Stimulated activated memory B cell treated with anti-CD40 and anti-IgM and Interleukin-4, amounts not matched to agents 10 μg/mL and 1 μg/mL and 100 μg/mL, for 72 hours (primary cell): ENCODE results near the gene NF1.
"Not testable (repeated sequence)": the region's sequence is repeated elsewhere in the genome, so short reads cannot be mapped to it uniquely, and the experiment has no call there.

Experiments
- ATAC-seq: fragments of 150-1000 bp; cut with Tn5 transposase; 2 replicates; pipeline ENCODE4 v1.10.0; 2021
- H3K27ac Mint-ChIP-seq: one replicate; pipeline ENCODE4 v1.8.0; 2022; ENCODE audit warnings: mild to moderate bottlenecking, mixed read lengths
- H3K27me3 Mint-ChIP-seq: one replicate; pipeline ENCODE4 v1.8.0; 2022; ENCODE audit warnings: mixed read lengths
- H3K36me3 Mint-ChIP-seq: one replicate; pipeline ENCODE4 v1.8.0; 2022; ENCODE audit warnings: mixed read lengths
- H3K4me1 Mint-ChIP-seq: one replicate; pipeline ENCODE4 v1.8.0; 2022; ENCODE audit warnings: mixed read lengths
- H3K4me3 Mint-ChIP-seq: one replicate; pipeline ENCODE4 v1.8.0; 2022; ENCODE audit warnings: mild to moderate bottlenecking, moderate library complexity, mixed read lengths
- H3K9me3 Mint-ChIP-seq: one replicate; pipeline ENCODE4 v1.8.0; 2022; ENCODE audit warnings: mixed read lengths

Gene NF1

DNA sequence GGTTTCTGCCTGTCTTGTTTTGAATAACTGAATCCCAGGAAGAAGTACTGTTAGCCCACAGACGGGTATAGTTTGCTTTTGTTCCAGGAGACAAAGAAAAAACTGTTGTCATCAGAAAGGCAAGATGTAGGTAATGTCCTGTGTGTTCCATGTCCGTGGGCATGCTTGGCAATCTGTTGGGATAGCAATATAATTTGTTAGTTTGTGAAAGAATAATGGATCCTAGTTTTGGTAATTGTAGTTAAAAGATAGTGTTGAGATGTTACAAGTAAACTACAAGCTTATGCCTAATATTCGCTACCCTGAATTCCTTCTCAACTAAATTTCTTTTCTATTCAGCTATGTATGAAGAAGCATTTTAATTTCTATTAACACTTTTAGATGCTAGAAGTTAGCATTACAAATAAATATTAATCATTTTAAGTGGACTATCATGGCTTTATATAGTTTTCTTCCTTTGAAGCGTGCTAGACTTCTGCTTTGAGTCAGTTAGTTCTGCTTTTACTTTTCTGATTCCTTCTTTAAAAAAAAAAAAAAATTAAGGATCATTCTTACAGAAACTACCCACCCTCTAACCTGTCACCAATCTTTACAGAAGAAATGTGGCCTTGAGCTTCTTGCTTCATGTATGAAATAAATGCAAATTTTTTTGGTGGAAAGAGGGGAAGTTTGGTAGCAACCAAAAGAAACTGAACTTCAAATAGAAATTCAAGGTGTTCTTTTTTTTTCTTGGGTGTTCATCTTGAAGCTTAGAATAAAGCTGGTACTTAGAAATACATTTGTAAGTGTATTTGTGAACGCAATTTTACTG lies 224.3 kb downstream of the NF1 start:
- H3K4me3 Mint-ChIP-seq, result peak overlapping the region; percentile 82
- peak; percentile 82 for ATAC-seq
- peaks cover 13% of the 10 kb centered on the region for H3K36me3 Mint-ChIP-seq
- H3K4me1 Mint-ChIP-seq, result peaks cover 31% of the 10 kb centered on the region
- H3K27me3 Mint-ChIP-seq, result no peaks in the 10 kb centered on the region
- no peaks in the 10 kb centered on the region for H3K9me3 Mint-ChIP-seq
- peak overlapping the region; percentile 87 for H3K27ac Mint-ChIP-seq

DNA sequence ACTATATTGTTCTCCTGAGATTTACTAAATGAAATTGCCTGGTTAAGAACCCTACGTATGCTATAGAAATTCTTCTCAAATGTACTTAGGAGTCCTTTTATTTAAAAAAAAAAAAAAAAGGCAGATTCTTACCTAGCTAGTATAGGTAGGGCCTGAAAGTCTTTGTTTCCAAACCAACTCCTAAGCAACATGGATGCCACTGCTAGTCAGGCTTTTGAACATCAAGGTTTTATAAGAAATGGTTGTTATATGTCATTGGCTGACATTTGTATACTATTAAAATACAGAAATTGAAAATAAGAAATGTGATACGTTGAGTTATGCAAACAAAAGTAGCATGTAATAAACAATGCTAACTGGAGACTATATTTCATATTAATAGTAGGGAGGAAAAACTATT lies 225.5 kb downstream of the NF1 start:
- Mint-ChIP-seq H3K9me3 (no peaks in the 10 kb centered on the region), H3K4me1 (peaks cover 24% of the 10 kb centered on the region), H3K27ac (peak overlapping the region; percentile 87), H3K4me3 (peak overlapping the region; percentile 82), H3K36me3 (peaks cover 13% of the 10 kb centered on the region), H3K27me3 (no peaks in the 10 kb centered on the region)
- ATAC-seq, result no peak

DNA sequence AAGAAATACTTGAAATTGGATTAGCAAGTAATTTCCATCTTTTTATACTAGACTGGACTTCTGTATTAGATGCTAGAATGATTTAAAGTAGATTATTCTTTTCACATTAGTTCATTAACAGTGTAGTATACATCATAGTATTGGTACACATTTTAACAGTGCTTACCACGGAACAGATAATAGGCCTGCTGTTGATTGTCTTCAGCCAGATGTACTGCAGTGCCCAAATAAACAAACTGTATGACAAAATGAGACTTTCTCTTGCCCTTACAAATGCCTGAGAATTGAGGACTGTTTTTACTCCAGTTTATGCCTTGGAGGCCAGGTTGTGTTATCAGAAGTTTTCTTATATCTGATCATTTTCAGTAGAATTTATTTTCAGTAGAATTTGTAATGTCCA lies 226.0 kb downstream of the NF1 start:
- Mint-ChIP-seq H3K36me3 (peaks cover 13% of the 10 kb centered on the region), H3K4me1 (peaks cover 24% of the 10 kb centered on the region)
- no peak for ATAC-seq

DNA sequence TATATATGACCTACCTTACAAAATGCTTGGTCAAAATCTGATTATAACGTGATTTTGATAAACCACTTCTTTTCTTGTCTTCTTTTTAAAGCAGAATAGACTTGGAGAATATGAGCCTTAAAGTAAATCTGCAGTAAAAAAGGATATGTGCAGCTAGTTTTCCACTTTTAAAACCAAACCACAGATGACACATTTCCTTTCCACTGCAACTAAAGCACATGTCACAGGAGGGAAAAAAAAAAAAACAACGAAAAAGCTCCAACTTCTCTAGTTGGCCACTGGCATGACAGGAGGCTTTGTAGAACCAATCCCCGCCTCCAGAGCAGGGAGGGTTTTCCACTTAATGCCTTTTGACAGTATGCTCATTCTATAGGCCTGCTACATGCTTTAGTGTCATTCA lies 226.7 kb downstream of the NF1 start, which contains the start of gene EVI2A:
Gene EVI2A (minus strand): TSS at position 142 of the 400 bp plus-strand sequence. CDS start 2,609 bp downstream, outside the sequence.
- peak within 1 kb of the TSS; percentile 82 for H3K4me3 Mint-ChIP-seq
- H3K36me3 Mint-ChIP-seq, result peaks cover 17% of the 10 kb centered on the region
- H3K27ac Mint-ChIP-seq, result peak within 1 kb of the TSS; percentile 87
- H3K4me1 Mint-ChIP-seq, result peaks cover 24% of the 10 kb centered on the region
- H3K9me3 Mint-ChIP-seq, result no peaks in the 10 kb centered on the region
- ATAC-seq, result peak; percentile 86
- no peaks in the 10 kb centered on the region for H3K27me3 Mint-ChIP-seq

More for the DNA sequence above, 226.0 kb downstream of the NF1 start:
- Mint-ChIP-seq H3K9me3 (no peaks in the 10 kb centered on the region), H3K27ac (peak overlapping the region; percentile 87), H3K27me3 (no peaks in the 10 kb centered on the region), H3K4me3 (peak overlapping the region; percentile 82)

DNA sequence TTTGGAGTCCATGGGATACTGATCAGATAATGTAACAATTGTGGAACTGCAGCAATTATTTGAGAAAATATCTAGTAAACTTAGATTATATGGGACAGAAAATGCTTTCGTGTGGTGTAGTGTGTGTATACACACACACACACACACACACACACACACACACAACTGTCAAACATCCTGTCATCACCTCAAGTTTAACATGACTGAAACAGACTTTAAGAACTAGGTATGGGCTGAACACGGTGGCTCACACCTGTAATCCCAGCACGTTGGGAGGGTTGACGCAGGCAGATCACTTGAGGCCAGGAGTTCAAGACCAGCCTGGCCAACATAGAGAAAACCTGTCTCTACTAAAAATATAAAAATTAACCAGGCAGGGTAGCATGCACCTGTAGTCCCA lies 227.2 kb downstream of the NF1 start:
- H3K36me3 Mint-ChIP-seq, result peaks cover 21% of the 10 kb centered on the region
- no peaks in the 10 kb centered on the region for H3K9me3 Mint-ChIP-seq
- no peaks in the 10 kb centered on the region for H3K27me3 Mint-ChIP-seq
- peak overlapping the region; percentile 87 for H3K27ac Mint-ChIP-seq
- peaks cover 24% of the 10 kb centered on the region for H3K4me1 Mint-ChIP-seq
- ATAC-seq, result no peak
- H3K4me3 Mint-ChIP-seq, result peak overlapping the region; percentile 82

DNA sequence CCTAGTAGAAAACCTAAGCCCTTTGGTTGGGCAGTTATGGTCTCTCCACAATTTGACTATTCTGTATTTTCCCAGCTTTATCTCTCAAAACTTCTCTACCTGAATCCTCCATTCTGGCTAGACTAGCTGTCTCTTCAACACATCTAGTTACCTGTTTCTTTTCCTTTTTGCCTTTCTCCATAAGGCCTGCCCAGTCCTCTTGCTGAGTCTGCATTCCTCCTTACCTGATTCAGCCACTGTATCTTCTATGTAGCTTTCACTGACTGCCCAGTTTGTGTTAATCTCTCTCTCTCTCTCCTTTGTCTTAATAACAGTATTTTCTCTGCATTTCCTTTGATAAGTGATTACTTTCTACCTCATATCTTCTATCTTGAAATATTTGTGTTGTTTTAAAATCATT lies 228.8 kb downstream of the NF1 start:
- no peak for ATAC-seq
- H3K9me3 Mint-ChIP-seq, result no peaks in the 10 kb centered on the region
- H3K27ac Mint-ChIP-seq, result peak overlapping the region; percentile 47
- H3K27me3 Mint-ChIP-seq, result no peaks in the 10 kb centered on the region
- H3K4me3 Mint-ChIP-seq, result no peak overlapping the region
- H3K4me1 Mint-ChIP-seq, result peaks cover 20% of the 10 kb centered on the region
- H3K36me3 Mint-ChIP-seq, result peaks cover 21% of the 10 kb centered on the region

DNA sequence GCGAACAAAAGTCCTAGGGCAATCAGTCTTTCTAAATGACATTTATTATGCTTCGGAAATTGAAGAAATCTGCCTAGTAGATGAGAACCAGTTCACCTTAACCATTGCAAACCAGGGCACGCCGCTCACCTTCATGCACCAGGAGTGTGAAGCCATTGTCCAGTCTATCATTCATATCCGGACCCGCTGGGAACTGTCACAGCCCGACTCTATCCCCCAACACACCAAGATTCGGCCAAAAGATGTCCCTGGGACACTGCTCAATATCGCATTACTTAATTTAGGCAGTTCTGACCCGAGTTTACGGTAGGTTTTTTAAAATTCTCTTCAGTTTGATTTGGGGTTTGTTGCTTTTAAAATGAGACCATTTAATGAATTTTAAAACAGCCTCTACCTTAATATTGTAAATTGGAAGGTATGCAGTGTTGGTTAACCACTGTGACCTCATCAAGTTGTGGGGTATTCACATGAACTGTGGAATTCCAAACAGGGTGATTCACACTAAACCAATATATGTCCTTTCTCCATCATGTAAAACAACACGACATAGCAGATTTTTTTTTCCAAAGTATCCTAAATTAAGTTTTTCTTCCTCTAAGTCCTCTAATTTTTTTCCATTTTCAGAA lies 232.9 kb downstream of the NF1 start:
- no peak for ATAC-seq
- peaks cover 25% of the 10 kb centered on the region for H3K36me3 Mint-ChIP-seq
- no peak overlapping the region for H3K27ac Mint-ChIP-seq
- no peaks in the 10 kb centered on the region for H3K27me3 Mint-ChIP-seq
- H3K4me1 Mint-ChIP-seq, result peaks cover 12% of the 10 kb centered on the region
- no peak overlapping the region for H3K4me3 Mint-ChIP-seq
- H3K9me3 Mint-ChIP-seq, result no peaks in the 10 kb centered on the region

DNA sequence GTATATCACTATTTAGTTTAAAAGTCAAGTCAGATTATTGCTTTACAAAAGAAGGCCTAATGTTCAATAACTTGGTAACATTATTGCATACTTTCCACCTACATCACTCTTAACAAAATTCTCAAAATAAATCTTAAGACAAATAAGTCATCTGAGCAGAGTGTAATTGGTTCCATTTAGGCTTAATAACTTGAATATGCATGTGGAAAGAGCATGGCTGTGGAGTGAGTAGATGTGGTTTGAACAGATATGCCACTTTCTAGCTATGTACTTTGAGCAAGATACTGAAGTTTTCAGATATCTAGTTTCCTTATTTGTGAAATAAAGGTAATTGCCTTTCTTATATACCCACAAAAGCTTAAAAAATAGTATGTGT lies 233.4 kb downstream of the NF1 start:
- no peaks in the 10 kb centered on the region for H3K9me3 Mint-ChIP-seq
- no peak for ATAC-seq
- H3K27me3 Mint-ChIP-seq, result no peaks in the 10 kb centered on the region
- peaks cover 12% of the 10 kb centered on the region for H3K4me1 Mint-ChIP-seq
- no peak overlapping the region for H3K4me3 Mint-ChIP-seq
- peaks cover 25% of the 10 kb centered on the region for H3K36me3 Mint-ChIP-seq
- H3K27ac Mint-ChIP-seq, result no peak overlapping the region

DNA sequence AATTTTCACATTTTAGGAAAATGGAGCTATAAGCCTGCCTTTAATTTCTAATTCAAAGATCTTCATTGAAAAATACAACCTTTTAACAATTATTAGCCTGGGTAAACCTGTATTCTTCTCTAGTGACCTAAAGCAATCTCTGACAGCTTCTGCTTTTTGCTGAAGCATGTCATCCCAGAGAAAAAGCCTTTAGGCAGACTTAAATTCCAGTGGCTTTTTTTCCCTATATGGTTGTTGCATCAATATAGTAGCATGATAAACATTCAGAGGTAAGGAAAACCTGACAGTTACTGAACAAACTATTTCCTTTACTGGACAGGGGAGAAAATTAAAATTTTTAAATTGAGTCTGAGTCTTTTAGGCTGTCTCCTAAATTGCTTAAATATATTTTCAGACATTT lies 234.4 kb downstream of the NF1 start:
- peaks cover 25% of the 10 kb centered on the region for H3K36me3 Mint-ChIP-seq
- H3K4me3 Mint-ChIP-seq, result no peak overlapping the region
- H3K4me1 Mint-ChIP-seq, result peaks cover 5% of the 10 kb centered on the region
- no peaks in the 10 kb centered on the region for H3K9me3 Mint-ChIP-seq
- no peaks in the 10 kb centered on the region for H3K27me3 Mint-ChIP-seq
- no peak for ATAC-seq
- no peak overlapping the region for H3K27ac Mint-ChIP-seq

DNA sequence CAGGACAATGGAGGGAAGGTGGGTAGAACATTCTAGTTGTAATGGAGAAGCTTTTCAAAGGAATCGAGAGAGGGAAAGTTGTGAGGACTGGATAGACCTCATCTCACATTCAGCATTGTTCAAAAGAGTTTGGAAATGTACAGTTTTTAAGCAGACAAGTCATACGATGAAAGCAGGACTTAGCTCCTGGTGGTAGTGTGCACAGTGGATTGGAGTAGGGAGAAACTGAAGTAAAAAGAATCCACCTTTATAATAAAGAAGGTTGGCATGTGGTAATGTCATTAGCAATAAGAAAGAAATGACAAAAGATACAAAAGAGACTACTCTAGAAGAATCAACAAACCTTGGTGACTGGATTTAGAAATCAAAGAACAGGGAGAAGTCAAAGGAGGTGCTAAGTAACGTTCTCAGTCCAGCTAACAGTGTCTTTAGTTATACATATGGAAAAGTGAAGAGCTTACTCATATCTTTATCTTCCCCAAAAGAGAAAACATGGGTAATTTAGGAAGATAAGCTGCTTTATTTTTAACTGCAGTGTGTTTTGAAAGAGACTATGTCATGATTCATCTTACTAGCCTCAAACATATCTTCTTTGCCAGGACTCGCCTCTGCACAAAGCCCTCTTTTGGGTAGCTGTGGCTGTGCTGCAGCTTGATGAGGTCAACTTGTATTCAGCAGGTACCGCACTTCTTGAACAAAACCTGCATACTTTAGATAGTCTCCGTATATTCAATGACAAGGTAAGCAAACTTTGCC lies 245.3 kb downstream of the NF1 start:
- ATAC-seq, result no peak
- Mint-ChIP-seq H3K27me3 (no peaks in the 10 kb centered on the region), H3K9me3 (no peaks in the 10 kb centered on the region), H3K27ac (no peak overlapping the region), H3K4me3 (no peak overlapping the region), H3K4me1 (no peaks in the 10 kb centered on the region), H3K36me3 (peaks cover 45% of the 10 kb centered on the region)

DNA sequence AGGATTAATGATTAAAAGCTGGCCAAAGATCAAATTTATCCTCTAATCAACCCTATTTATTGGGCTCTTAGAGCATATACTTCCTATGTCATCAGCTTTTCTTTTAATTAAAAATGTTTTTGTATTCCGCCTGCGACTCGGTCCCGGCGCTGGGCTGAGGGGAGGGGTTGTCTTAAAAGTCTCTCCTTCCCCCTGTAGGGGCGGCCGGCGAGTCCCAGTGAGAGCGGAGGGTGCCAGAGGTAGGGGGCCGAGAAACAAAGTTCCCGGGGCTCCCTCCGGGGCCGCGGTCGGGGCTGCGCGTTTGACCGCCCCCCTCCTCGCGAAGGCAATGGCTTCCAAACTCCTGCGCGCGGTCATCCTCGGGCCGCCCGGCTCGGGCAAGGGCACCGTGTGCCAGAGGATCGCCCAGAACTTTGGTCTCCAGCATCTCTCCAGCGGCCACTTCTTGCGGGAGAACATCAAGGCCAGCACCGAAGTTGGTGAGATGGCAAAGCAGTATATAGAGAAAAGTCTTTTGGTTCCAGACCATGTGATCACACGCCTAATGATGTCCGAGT lies 250.5 kb downstream of the NF1 start:
- ATAC-seq, H3K4me1 Mint-ChIP-seq, H3K27me3 Mint-ChIP-seq, H3K9me3 Mint-ChIP-seq, H3K27ac Mint-ChIP-seq, H3K4me3 Mint-ChIP-seq: not testable (repeated sequence)
- peaks cover 40% of the 10 kb centered on the region for H3K36me3 Mint-ChIP-seq

DNA sequence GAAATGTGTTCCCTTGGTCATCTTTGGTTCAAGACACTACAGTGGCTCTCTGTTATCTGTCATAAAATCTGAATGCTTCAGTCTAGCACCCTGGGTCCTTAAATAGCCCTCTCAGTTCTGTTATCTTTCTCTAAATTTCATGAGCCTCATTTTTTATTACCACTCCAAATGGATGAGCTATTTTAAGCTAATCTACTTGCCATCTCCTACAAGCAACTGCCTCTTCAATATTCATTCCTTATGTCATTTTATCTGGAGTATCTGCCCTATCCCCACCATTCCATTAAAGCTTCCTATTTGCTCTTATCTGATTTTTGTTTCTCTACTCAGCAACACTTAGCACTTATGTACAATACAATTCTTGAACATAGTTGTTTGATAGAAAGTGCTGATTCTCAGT lies 254.7 kb downstream of the NF1 start:
- H3K9me3 Mint-ChIP-seq, result no peaks in the 10 kb centered on the region
- ATAC-seq, result no peak
- no peak overlapping the region for H3K27ac Mint-ChIP-seq
- no peaks in the 10 kb centered on the region for H3K27me3 Mint-ChIP-seq
- H3K4me1 Mint-ChIP-seq, result no peaks in the 10 kb centered on the region
- no peak overlapping the region for H3K4me3 Mint-ChIP-seq
- H3K36me3 Mint-ChIP-seq, result peaks cover 36% of the 10 kb centered on the region

DNA sequence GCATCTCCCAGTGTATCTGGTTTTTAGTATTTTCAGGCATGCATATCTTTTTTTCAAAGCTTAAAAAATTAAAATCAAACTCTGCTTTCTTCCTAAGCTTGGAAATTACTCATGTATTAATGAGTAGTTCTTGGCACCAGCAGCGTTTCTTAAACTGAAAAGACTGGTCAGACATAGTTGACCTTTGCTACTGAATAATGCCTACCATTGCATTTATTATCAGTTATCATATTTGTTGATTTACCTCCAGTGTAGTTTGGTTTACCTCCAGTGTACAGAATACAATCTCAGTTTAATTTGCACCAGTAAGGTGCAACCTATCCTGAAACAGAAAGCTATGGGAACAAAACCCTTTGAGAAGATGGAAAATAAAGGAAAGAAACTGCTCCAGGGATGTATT lies 261.2 kb downstream of the NF1 start:
- ATAC-seq, result no peak
- Mint-ChIP-seq H3K4me3 (no peak overlapping the region), H3K9me3 (no peaks in the 10 kb centered on the region), H3K27ac (no peak overlapping the region), H3K36me3 (peaks cover 52% of the 10 kb centered on the region), H3K4me1 (no peaks in the 10 kb centered on the region), H3K27me3 (no peaks in the 10 kb centered on the region)

DNA sequence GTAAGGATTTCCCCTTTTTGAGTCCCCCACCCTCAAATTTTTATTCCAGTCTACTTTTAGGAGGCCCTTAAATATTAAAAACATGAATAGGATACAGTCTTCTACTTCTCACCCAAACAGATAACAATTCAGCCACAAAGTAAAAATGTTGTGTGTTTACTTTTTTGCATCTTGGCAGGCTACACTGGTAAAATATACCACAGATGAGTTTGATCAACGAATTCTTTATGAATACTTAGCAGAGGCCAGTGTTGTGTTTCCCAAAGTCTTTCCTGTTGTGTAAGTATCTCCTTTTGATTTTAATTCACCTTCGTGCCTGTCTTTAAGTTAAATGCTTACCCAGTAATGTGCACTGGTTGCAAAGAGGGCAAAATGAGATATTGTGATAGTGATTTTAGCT lies 262.3 kb downstream of the NF1 start:
- no peaks in the 10 kb centered on the region for H3K9me3 Mint-ChIP-seq
- no peaks in the 10 kb centered on the region for H3K4me1 Mint-ChIP-seq
- H3K27ac Mint-ChIP-seq, result no peak overlapping the region
- H3K36me3 Mint-ChIP-seq, result peaks cover 60% of the 10 kb centered on the region
- no peaks in the 10 kb centered on the region for H3K27me3 Mint-ChIP-seq
- no peak for ATAC-seq
- no peak overlapping the region for H3K4me3 Mint-ChIP-seq

DNA sequence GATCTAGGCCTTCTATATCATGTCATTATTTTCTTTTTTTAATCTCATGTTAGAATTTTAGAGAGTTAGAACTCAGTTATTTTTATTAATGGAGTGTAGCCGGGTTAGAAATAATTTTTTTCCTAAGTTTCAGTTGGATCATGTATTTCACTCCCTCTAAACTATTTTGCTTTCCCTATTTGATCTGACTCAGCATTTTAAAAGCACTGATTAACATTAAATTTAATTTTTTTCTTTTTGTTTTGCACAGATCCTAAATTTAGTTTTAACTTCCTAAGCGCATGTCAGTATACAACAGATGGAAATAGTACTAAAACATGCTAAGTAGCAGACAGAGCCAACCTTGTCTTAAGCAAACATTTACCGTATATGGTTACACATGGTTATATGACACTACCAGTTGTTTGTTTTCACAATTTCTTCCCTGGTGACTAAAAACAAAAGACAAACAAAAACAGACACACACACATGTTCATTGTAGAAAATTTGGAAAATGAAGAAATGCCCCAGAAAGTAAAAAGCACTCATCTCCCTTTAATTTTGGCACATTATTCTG lies 263.1 kb downstream of the NF1 start:
- ATAC-seq, result no peak
- Mint-ChIP-seq H3K4me3 (no peak overlapping the region), H3K27ac (no peak overlapping the region), H3K36me3 (peaks cover 58% of the 10 kb centered on the region), H3K9me3 (no peaks in the 10 kb centered on the region), H3K27me3 (no peaks in the 10 kb centered on the region), H3K4me1 (no peaks in the 10 kb centered on the region)
